HCT116 (cell line): ENCODE data around the gene SUPT20HL2. TPM values are rescaled to one million over a fixed set of nuclear protein-coding genes. Genes with fewer than 3 reads are reported as not detected.
"Not testable (repeated sequence)": the region's sequence is repeated elsewhere in the genome, so short reads cannot be mapped to it uniquely, and the experiment has no call there.

Experiments used
- ATAC-seq: fragments of 200-7000 bp; cut with Tn5 transposase; 2 replicates; pipeline ENCODE4 v1.9.1; 2020; ENCODE audit warnings: mild to moderate bottlenecking, moderate library complexity
- BruUV-seq: library from RNA; stranded (reverse); fragments of 400-500 nt; replicated peaks from 2 replicates; lab custom pipeline; 2021; lab: Mats Ljungman, UMichigan
- CTCF ChIA-PET: fragments of 300-600 bp; sonication (Branson Sonifier 250); formaldehyde crosslinking; loops from one replicate; lab custom pipeline; 2021; ENCODE audit warnings: antibody characterized with exemption; lab: Charles Lee
- POLR2A ChIA-PET: fragments of 300-600, 350-600 bp; sonication (Branson Sonifier 250); formaldehyde crosslinking; loops from one replicate; lab custom pipeline; 2021; ENCODE audit warnings: antibody characterized with exemption; lab: Charles Lee
- RAD21 ChIA-PET, 2 experiments: fragments of 300-600 bp; sonication (Branson Sonifier 250); formaldehyde crosslinking; loops; one replicate each; lab custom pipeline; 2023; ENCODE audit warnings: low total read pairs in 2 of 2; ENCODE audit not compliant: uncharacterized antibody in 2 of 2, unreplicated experiment in 2 of 2, low non-redundant PET in 1 of 2; lab: Charles Lee
- DNase-seq: peaks from one replicate; pipeline ENCODE4 v3.0.0-alpha.2; 2010; ENCODE audit warnings: low read depth, low spot score
- H2AFZ ChIP-seq: fragments of 200-600 bp; shearing (Covaris generic), sonication (generic); 2 replicates; pipeline ENCODE4 v1.6.1; 2017; ENCODE audit warnings: low read depth, mixed run types, mixed read lengths, antibody characterized with exemption, low read length; ENCODE audit not compliant: poor library complexity, severe bottlenecking
- H3K27ac ChIP-seq: 2 replicates; pipeline ENCODE4 v1.5.1; 2012; ENCODE audit warnings: low read depth, low read length
- H3K27me3 ChIP-seq: fragments of 200-600 bp; sonication (generic); 2 replicates; pipeline ENCODE4 v1.6.1; 2016; ENCODE audit warnings: mixed run types, low read length, mixed read lengths; ENCODE audit not compliant: insufficient read depth
- H3K36me3 ChIP-seq, 2 experiments: fragments of 200-500 bp in 1 of 2; fragments of 200-600 bp in 1 of 2; sonication (Bioruptor generic) in 1 of 2; sonication (generic) in 1 of 2; 2 replicates each; pipeline versions ENCODE4 v1.5.1 to v1.6.1; 2014 to 2016; ENCODE audit warnings: low read length in 2 of 2, inconsistent platforms in 1 of 2, mixed read lengths in 1 of 2, mixed run types in 1 of 2; ENCODE audit not compliant: insufficient read depth in 2 of 2, control insufficient read depth in 1 of 2
- H3K4me1 ChIP-seq, 2 experiments: fragments of 200-600 bp in 1 of 2; sonication (generic) in 1 of 2; 2 replicates each; pipeline versions ENCODE4 v1.5.1 to v1.6.1; 2012 to 2017; ENCODE audit warnings: low read length in 2 of 2, inconsistent platforms in 1 of 2, mild to moderate bottlenecking in 1 of 2, mixed read lengths in 1 of 2, mixed run types in 1 of 2, moderate library complexity in 1 of 2; ENCODE audit not compliant: insufficient read depth in 2 of 2, control insufficient read depth in 1 of 2
- H3K4me2 ChIP-seq: fragments of 200-600 bp; sonication (generic); 2 replicates; pipeline ENCODE4 v1.6.1; 2017; ENCODE audit warnings: mixed run types, low read length, mixed read lengths
- H3K4me3 ChIP-seq, 2 experiments: fragments of 200-600 bp in 1 of 2; sonication (generic) in 1 of 2; replicated peaks in 1 of 2; 2 replicates each; pipeline ENCODE4 v1.5.1; 2011 to 2016; ENCODE audit warnings: low read length in 2 of 2, control low read depth in 1 of 2, low read depth in 1 of 2, mild to moderate bottlenecking in 1 of 2, mixed read lengths in 1 of 2, mixed run types in 1 of 2
- H3K79me2 ChIP-seq: fragments of 200-600 bp; sonication (generic); 2 replicates; pipeline ENCODE4 v1.6.1; 2017; ENCODE audit warnings: mild to moderate bottlenecking, mixed run types, low read length, moderate library complexity, mixed read lengths; ENCODE audit not compliant: insufficient read depth
- H3K9ac ChIP-seq: fragments of 200-600 bp; sonication (generic); 2 replicates; pipeline ENCODE4 v1.6.1; 2016; ENCODE audit warnings: low read length, mixed read lengths
- H3K9me2 ChIP-seq: fragments of 200-600 bp; sonication (generic), shearing (Covaris generic); 2 replicates; pipeline ENCODE4 v1.6.1; 2017; ENCODE audit warnings: mixed run types, mild to moderate bottlenecking, moderate library complexity; ENCODE audit not compliant: insufficient read depth
- H3K9me3 ChIP-seq, 2 experiments: fragments of 200-500 bp in 1 of 2; fragments of 200-600 bp in 1 of 2; sonication (Bioruptor generic) in 1 of 2; sonication (generic) in 1 of 2; 2 replicates each; pipeline ENCODE4 v1.6.1; 2014 to 2017; ENCODE audit warnings: low read length in 2 of 2, mixed read lengths in 2 of 2, inconsistent platforms in 1 of 2, low read depth in 1 of 2, mild to moderate bottlenecking in 1 of 2, mixed run types in 1 of 2, moderate library complexity in 1 of 2; ENCODE audit not compliant: control insufficient read depth in 1 of 2, insufficient read depth in 1 of 2
- H4K20me1 ChIP-seq: fragments of 200-600 bp; sonication (generic), shearing (Covaris generic); 2 replicates; pipeline ENCODE4 v1.6.1; 2017; ENCODE audit warnings: mixed run types, mild to moderate bottlenecking, moderate library complexity; ENCODE audit not compliant: insufficient read depth
- EGR1 ChIP-seq: IDR thresholded peaks from 2 replicates; pipeline ENCODE4 v1.6.1; 2012; ENCODE audit warnings: low read depth
- JUND ChIP-seq: IDR thresholded peaks from 2 replicates; pipeline ENCODE4 v1.6.1; 2012
- MAX ChIP-seq: IDR thresholded peaks from 2 replicates; pipeline ENCODE4 v1.6.1; 2012
- POLR2A ChIP-seq: IDR thresholded peaks from 2 replicates; pipeline ENCODE4 v1.7.0; 2011; ENCODE audit warnings: borderline replicate concordance; ENCODE audit not compliant: insufficient read depth, insufficient read length; ENCODE audit errors: extremely low read depth
- SRF ChIP-seq: IDR thresholded peaks from 2 replicates; pipeline ENCODE4 v1.6.1; 2012; ENCODE audit warnings: low read depth
- ZFX ChIP-seq: fragments of 450-650 bp; IDR thresholded peaks from 2 replicates; pipeline ENCODE4 v1.6.1; 2017
- intact Hi-C: fragments of 100-400 bp; cut with micrococcal nuclease; formaldehyde crosslinking; loops from 2 replicates; pipeline ENCODE4 v1.10.0; 2022
- total RNA-seq: library from RNA; stranded (reverse); gene quantifications from one replicate; pipeline ENCODE4 v1.2.1, GENCODE V29; 2021; ENCODE audit not compliant: unreplicated experiment

Gene SUPT20HL2
- total RNA-seq, 1 experiment from 2014 or later: not detected

GRCh38 chrX:24316111-24316510 lies 2.2 kb upstream of the SUPT20HL2 start:
- H3K9me3 ChIP-seq: no peaks in the 10 kb centered on the region
- DNase-seq (no peak), ATAC-seq (no peak)
- H3K4me2 ChIP-seq: no peak overlapping the region
- CTCF ChIA-PET: no interaction called here
- H3K79me2 ChIP-seq: no peaks in the 10 kb centered on the region
- H3K4me1 ChIP-seq: no peaks in the 10 kb centered on the region
- no TSS peak for BruUV-seq
- no peak overlapping the region for H3K27ac ChIP-seq
- H3K4me3 ChIP-seq: no peak overlapping the region
- no peak overlapping the region for H3K9ac ChIP-seq
- RAD21 ChIA-PET: no interaction called here
- POLR2A ChIA-PET: no interaction called here
- no peak overlapping the region for H2AFZ ChIP-seq
- H4K20me1 ChIP-seq: no peaks in the 10 kb centered on the region
- no peaks in the 10 kb centered on the region for H3K9me2 ChIP-seq
- intact Hi-C loops: no loop called here
- no peaks in the 10 kb centered on the region for H3K27me3 ChIP-seq
- H3K36me3 ChIP-seq: no peaks in the 10 kb centered on the region
- TF ChIP-seq SRF (no peak), EGR1 (no peak), JUND (no peak), MAX (no peak), POLR2A (no peak), ZFX (no peak)

- H3K79me2 ChIP-seq, H3K27me3 ChIP-seq, DNase-seq, H3K4me1 ChIP-seq, H3K36me3 ChIP-seq, H4K20me1 ChIP-seq, CTCF ChIA-PET, RAD21 ChIA-PET, ATAC-seq, H3K9me3 ChIP-seq, H3K9me2 ChIP-seq, H3K9ac ChIP-seq, H3K4me3 ChIP-seq, BruUV-seq, intact Hi-C loops, H3K4me2 ChIP-seq, POLR2A ChIA-PET, H3K27ac ChIP-seq, H2AFZ ChIP-seq: not testable (repeated sequence)
Observed at GRCh38 chrX:24312249-24312607, 1.6 kb downstream of the SUPT20HL2 start.

- ATAC-seq, intact Hi-C loops, H3K9me3 ChIP-seq, H4K20me1 ChIP-seq, DNase-seq, BruUV-seq, RAD21 ChIA-PET, H3K79me2 ChIP-seq, H2AFZ ChIP-seq, CTCF ChIA-PET, H3K36me3 ChIP-seq, H3K27ac ChIP-seq, POLR2A ChIA-PET, H3K4me1 ChIP-seq, H3K9me2 ChIP-seq, H3K9ac ChIP-seq, H3K4me3 ChIP-seq, H3K27me3 ChIP-seq, H3K4me2 ChIP-seq: not testable (repeated sequence)
Observed at GRCh38 chrX:24311507-24312248, 2.2 kb downstream of the SUPT20HL2 start.

GRCh38 chrX:24310916-24311315 lies 3.0 kb downstream of the SUPT20HL2 start:
- H3K79me2 ChIP-seq, DNase-seq, intact Hi-C loops, RAD21 ChIA-PET, H3K4me3 ChIP-seq, H3K36me3 ChIP-seq, H3K4me1 ChIP-seq, CTCF ChIA-PET, H3K9ac ChIP-seq, H2AFZ ChIP-seq, H3K4me2 ChIP-seq, BruUV-seq, H3K9me2 ChIP-seq, H4K20me1 ChIP-seq, ATAC-seq, POLR2A ChIA-PET, H3K27me3 ChIP-seq, H3K27ac ChIP-seq, H3K9me3 ChIP-seq: not testable (repeated sequence)
